ENCODE data around the gene OR52N1.

The OR52N1 gene

DNA sequence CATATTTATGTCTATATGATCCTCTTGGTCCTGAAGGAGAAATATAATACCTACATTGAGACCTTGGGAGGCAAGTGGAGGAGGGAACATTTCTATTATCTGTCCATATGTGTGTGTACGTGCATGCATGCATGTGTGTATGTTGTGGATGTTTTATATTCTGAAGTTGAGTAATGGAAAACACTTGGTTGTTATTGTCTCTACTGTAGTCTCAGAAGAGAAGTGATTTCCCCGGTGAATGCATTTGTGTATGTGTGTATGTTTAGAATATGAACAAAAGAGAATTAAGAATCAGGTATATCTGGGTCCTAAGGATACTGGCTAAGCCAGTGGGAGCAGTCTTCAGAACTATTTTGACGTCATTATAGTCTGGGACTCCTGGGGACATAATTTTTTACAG, at the start of gene OR52N1:
Gene OR52N1 (minus strand): TSS at position 101 of the 400 bp plus-strand sequence. CDS start 2,449 bp downstream, outside the sequence.
- H3K27me3 Mint-ChIP-seq = peaks cover 9% of the 10 kb centered on the region
- no peaks in the 10 kb centered on the region for H3K9me3 Mint-ChIP-seq (ENCODE audit: low read depth)
- H3K36me3 Mint-ChIP-seq = no peaks in the 10 kb centered on the region
- H3K27ac Mint-ChIP-seq = no peak within 1 kb of the TSS
- H3K4me3 Mint-ChIP-seq = no peak within 1 kb of the TSS
- H3K4me1 Mint-ChIP-seq (ENCODE audit: low read depth) = no peaks in the 10 kb centered on the region

DNA sequence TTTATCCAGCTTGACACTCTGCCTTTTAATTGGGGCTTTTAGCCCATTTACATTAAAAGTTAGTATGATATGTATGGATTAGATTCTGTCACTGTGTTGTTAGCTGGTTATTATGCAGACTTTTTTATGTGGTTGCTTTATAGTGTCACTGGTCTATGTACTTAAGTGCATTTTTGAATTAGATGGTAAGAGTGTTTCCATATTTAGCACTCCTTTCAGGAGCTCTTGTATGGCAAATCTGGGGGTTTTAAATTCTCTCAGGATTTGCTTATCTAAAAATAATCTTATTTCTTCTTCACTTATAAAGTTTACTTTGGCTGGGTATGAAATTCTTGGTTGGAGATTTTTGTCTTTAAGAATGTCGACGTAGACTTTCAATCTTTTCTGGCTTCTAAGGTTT, 46.6 kb upstream of the OR52N1 start:
- Mint-ChIP-seq H3K4me3 (no peak overlapping the region), H3K27ac (no peak overlapping the region), H3K4me1 (ENCODE audit: low read depth) (no peaks in the 10 kb centered on the region), H3K36me3 (no peaks in the 10 kb centered on the region), H3K9me3 (ENCODE audit: low read depth) (no peaks in the 10 kb centered on the region), H3K27me3 (peaks cover 31% of the 10 kb centered on the region)

- Mint-ChIP-seq H3K9me3 (ENCODE audit: low read depth) (no peaks in the 10 kb centered on the region), H3K27me3 (peaks cover 23% of the 10 kb centered on the region), H3K27ac (no peak overlapping the region), H3K4me3 (no peak overlapping the region), H3K4me1 (ENCODE audit: low read depth) (no peaks in the 10 kb centered on the region), H3K36me3 (no peaks in the 10 kb centered on the region)
These were observed 42.4 kb upstream of the OR52N1 start for GRCh38 chr11:5833446-5833845.

GRCh38 chr11:5831196-5831829, 40.2 kb upstream of the OR52N1 start:
- Mint-ChIP-seq H3K4me3 (no peak overlapping the region), H3K4me1 (ENCODE audit: low read depth) (no peaks in the 10 kb centered on the region)

DNA sequence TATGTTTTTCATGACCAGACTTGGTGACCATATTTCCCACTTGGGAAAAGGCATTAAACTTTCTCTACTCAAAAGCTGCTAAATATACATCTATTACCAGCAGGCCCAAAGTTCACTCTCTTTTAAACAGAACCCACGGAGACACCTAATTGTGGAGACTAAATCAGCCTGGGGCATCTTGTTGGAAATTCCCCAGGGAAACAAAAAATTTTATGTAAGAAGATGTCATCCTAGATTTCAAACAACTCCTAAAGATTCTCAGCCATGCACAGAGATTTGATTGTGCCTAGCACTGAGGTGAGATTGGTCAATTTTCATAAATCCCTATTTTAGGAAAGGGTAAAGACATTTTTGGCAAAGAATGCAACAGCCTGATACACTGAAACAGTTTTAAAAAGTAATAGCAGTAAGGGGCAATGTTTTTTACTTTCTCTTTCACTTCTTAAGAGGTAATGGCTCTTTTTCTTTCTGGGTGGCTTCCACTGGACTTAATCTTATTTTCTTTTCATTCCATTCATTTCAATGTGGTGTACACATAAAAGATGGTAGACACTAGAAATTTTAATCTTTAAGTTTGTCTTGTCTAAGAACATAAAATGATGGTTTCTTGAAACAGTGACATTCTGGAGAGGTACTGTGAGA, 27.3 kb upstream of the OR52N1 start:
- H3K27me3 Mint-ChIP-seq = peaks cover 1% of the 10 kb centered on the region
- H3K4me1 Mint-ChIP-seq (ENCODE audit: low read depth) = peaks cover 13% of the 10 kb centered on the region
- no peaks in the 10 kb centered on the region for H3K9me3 Mint-ChIP-seq (ENCODE audit: low read depth)
- H3K4me3 Mint-ChIP-seq = peak overlapping the region; percentile 83
- H3K36me3 Mint-ChIP-seq = no peaks in the 10 kb centered on the region
- peak overlapping the region; percentile 16 for H3K27ac Mint-ChIP-seq

More at GRCh38 chr11:5831196-5831829, 40.2 kb upstream of the OR52N1 start:
- Mint-ChIP-seq H3K27me3 (peaks cover 10% of the 10 kb centered on the region), H3K9me3 (ENCODE audit: low read depth) (no peaks in the 10 kb centered on the region), H3K27ac (no peak overlapping the region), H3K36me3 (no peaks in the 10 kb centered on the region)

DNA sequence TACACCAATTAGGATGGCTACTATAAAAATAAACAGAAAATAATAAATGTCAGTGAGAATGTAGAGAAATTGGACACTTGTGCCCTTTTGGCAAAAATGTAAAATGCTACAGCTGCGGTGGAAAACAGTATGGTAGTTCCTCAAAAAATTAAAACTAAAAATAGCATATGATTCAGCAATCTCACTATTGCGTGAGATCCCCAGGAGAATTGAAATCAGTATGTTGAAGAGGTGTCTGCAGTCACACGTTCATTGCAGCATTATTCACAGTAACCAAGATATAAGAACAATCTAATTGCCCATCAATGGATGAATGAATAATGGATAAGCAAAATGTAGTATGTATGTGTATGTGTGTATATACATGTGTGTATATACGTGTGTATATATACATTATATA, 24.5 kb upstream of the OR52N1 start:
- H3K27me3 Mint-ChIP-seq = no peaks in the 10 kb centered on the region
- H3K4me1 Mint-ChIP-seq (ENCODE audit: low read depth) = peaks cover 13% of the 10 kb centered on the region
- H3K9me3 Mint-ChIP-seq (ENCODE audit: low read depth) = no peaks in the 10 kb centered on the region
- H3K4me3 Mint-ChIP-seq = no peak overlapping the region
- H3K36me3 Mint-ChIP-seq = no peaks in the 10 kb centered on the region
- H3K27ac Mint-ChIP-seq = no peak overlapping the region

GRCh38 chr11:5809905-5810795, 19.1 kb upstream of the OR52N1 start:
- Mint-ChIP-seq H3K4me3 (no peak overlapping the region), H3K27me3 (peaks cover 8% of the 10 kb centered on the region), H3K36me3 (no peaks in the 10 kb centered on the region)

DNA sequence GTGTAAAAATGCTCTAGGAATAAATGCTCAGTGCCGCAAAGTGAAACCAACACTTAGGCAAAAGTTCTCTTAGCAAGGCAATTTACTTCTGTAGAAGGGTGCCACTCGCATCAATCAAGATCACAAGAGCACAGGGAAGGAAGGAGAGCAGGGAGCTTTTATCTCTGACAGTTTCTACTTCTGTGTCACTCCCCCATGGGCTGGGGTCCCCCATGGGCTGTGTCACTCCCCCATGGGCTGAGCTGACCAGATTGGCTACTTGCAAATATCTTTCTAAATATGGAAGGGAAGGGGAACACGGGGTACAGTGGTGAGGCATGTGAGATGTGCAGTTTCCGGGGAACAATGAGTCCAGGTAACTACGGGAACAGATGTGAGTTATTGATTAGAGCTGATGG, 18.1 kb upstream of the OR52N1 start:
- peaks cover 4% of the 10 kb centered on the region for H3K9me3 Mint-ChIP-seq (ENCODE audit: low read depth)
- H3K36me3 Mint-ChIP-seq = peaks cover 2% of the 10 kb centered on the region
- no peak overlapping the region for H3K27ac Mint-ChIP-seq
- peaks cover 6% of the 10 kb centered on the region for H3K4me1 Mint-ChIP-seq (ENCODE audit: low read depth)
- H3K27me3 Mint-ChIP-seq = peaks cover 8% of the 10 kb centered on the region
- H3K4me3 Mint-ChIP-seq = peak overlapping the region; percentile 88

More at GRCh38 chr11:5809905-5810795, 19.1 kb upstream of the OR52N1 start:
- H3K9me3 Mint-ChIP-seq (ENCODE audit: low read depth) = no peaks in the 10 kb centered on the region
- no peak overlapping the region for H3K27ac Mint-ChIP-seq
- peaks cover 6% of the 10 kb centered on the region for H3K4me1 Mint-ChIP-seq (ENCODE audit: low read depth)

GRCh38 chr11:5808500-5809121, 17.5 kb upstream of the OR52N1 start, which contains the start of gene OR52N2:
OR52N2 (plus strand) TSS chr11:5808924; CDS start chr11:5820336, 11,412 bp downstream.
- Mint-ChIP-seq H3K4me1 (ENCODE audit: low read depth) (peaks cover 6% of the 10 kb centered on the region), H3K36me3 (peaks cover 2% of the 10 kb centered on the region), H3K9me3 (ENCODE audit: low read depth) (peaks cover 9% of the 10 kb centered on the region), H3K27ac (no peak within 1 kb of the TSS), H3K4me3 (peak within 1 kb of the TSS; percentile 88), H3K27me3 (peaks cover 8% of the 10 kb centered on the region)

GRCh38 chr11:5807580-5807979, 16.5 kb upstream of the OR52N1 start:
- Mint-ChIP-seq H3K9me3 (ENCODE audit: low read depth) (peaks cover 16% of the 10 kb centered on the region), H3K27ac (no peak overlapping the region), H3K36me3 (peaks cover 2% of the 10 kb centered on the region), H3K27me3 (peaks cover 8% of the 10 kb centered on the region), H3K4me3 (no peak overlapping the region), H3K4me1 (ENCODE audit: low read depth) (peaks cover 6% of the 10 kb centered on the region)

GRCh38 chr11:5803982-5804381, 12.9 kb upstream of the OR52N1 start:
- H3K4me3 Mint-ChIP-seq = no peak overlapping the region
- H3K4me1 Mint-ChIP-seq (ENCODE audit: low read depth) = peaks cover 2% of the 10 kb centered on the region
- peaks cover 8% of the 10 kb centered on the region for H3K27me3 Mint-ChIP-seq
- no peak overlapping the region for H3K27ac Mint-ChIP-seq
- peaks cover 16% of the 10 kb centered on the region for H3K9me3 Mint-ChIP-seq (ENCODE audit: low read depth)
- H3K36me3 Mint-ChIP-seq = peaks cover 2% of the 10 kb centered on the region

DNA sequence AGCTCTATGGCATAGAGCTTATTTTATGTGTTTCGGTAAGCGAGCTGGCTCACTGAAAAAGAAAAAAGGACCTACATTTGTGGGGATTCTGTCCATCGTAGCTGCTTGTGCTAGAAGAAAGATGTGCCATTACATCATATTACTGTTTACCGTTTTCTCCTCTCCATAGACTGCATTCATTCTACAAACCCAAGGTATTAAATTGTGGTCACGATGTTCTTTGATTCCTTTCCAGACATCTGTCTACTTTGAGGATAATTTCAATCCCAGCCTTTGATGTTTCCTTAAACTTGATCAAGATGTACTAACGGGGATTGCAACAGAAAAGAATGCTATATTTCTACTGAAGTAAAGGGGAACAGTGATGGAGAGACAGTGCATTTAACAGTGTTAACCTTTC, 5.5 kb upstream of the OR52N1 start:
- no peaks in the 10 kb centered on the region for H3K36me3 Mint-ChIP-seq
- H3K27ac Mint-ChIP-seq = no peak overlapping the region
- H3K4me3 Mint-ChIP-seq = no peak overlapping the region
- no peaks in the 10 kb centered on the region for H3K9me3 Mint-ChIP-seq (ENCODE audit: low read depth)
- H3K4me1 Mint-ChIP-seq (ENCODE audit: low read depth) = no peaks in the 10 kb centered on the region
- H3K27me3 Mint-ChIP-seq = peaks cover 20% of the 10 kb centered on the region

- no peak within 1 kb of the TSS for H3K27ac Mint-ChIP-seq
- peaks cover 8% of the 10 kb centered on the region for H3K27me3 Mint-ChIP-seq
- peaks cover 4% of the 10 kb centered on the region for H3K4me1 Mint-ChIP-seq (ENCODE audit: low read depth)
- H3K4me3 Mint-ChIP-seq = no peak within 1 kb of the TSS
- no peaks in the 10 kb centered on the region for H3K9me3 Mint-ChIP-seq (ENCODE audit: low read depth)
- no peaks in the 10 kb centered on the region for H3K36me3 Mint-ChIP-seq
These were observed 7.8 kb downstream of the OR52N1 start, which contains the start of gene OR52N5 for GRCh38 chr11:5783255-5783654. OR52N5 (minus strand) TSS chr11:5783355; CDS start chr11:5778634, 4,721 bp downstream.

GRCh38 chr11:5767056-5767455, 24.0 kb downstream of the OR52N1 start:
- Mint-ChIP-seq H3K4me3 (no peak overlapping the region), H3K9me3 (ENCODE audit: low read depth) (no peaks in the 10 kb centered on the region), H3K27ac (no peak overlapping the region), H3K36me3 (no peaks in the 10 kb centered on the region), H3K27me3 (peaks cover 1% of the 10 kb centered on the region), H3K4me1 (ENCODE audit: low read depth) (no peaks in the 10 kb centered on the region)
